Testis (tissue), 3 donors: ENCODE measurements around the gene RET. TPM values are rescaled to one million over a fixed set of nuclear protein-coding genes. Genes with fewer than 3 reads are reported as not detected.

Experiments used
- DNase-seq: peaks from one replicate; pipeline ENCODE4 v3.0.0-alpha.2; 2019
- H3K27ac ChIP-seq, 2 donors: fragments of 200-600 bp; sonication (generic); one replicate each; pipeline ENCODE4 v1.5.1; 2019
- H3K27me3 ChIP-seq: fragments of 200-600 bp; sonication (generic); one replicate; pipeline ENCODE4 v1.5.1; 2019
- H3K36me3 ChIP-seq: fragments of 200-600 bp; sonication (generic); one replicate; pipeline ENCODE4 v1.5.1; 2017; ENCODE audit warnings: low read depth; ENCODE audit errors: missing control alignments
- H3K4me1 ChIP-seq: fragments of 200-600 bp; sonication (generic); one replicate; pipeline ENCODE4 v1.5.1; 2019
- H3K4me3 ChIP-seq, 2 donors: fragments of 200-600 bp; sonication (generic); one replicate each; pipeline ENCODE4 v1.5.1; 2017 to 2019
- H3K9me3 ChIP-seq: fragments of 200-600 bp; sonication (generic); one replicate; pipeline ENCODE4 v1.5.1; 2017
- CTCF ChIP-seq, 3 experiments: fragments of 450-650 bp in 2 of 3; fragments of 200-600 bp in 1 of 3; sonication (generic) in 1 of 3; IDR thresholded peaks; one replicate each; pipeline ENCODE4 v1.5.1; 2016 to 2019; ENCODE audit warnings: antibody characterized with exemption in 3 of 3, mild to moderate bottlenecking in 2 of 3, moderate library complexity in 1 of 3
- POLR2A ChIP-seq: fragments of 450-650 bp; IDR thresholded peaks from one replicate; pipeline ENCODE4 v1.6.1; 2017; ENCODE audit warnings: antibody characterized with exemption, mild to moderate bottlenecking, moderate library complexity
- WGBS, 2 donors: methylation state at CpG; one replicate each; pipeline ENCODE4 v1.1.5; 2018; 5-methylcytosine and 5-hydroxymethylcytosine counted together
- intact Hi-C: fragments of 100-400 bp; cut with DNase I; formaldehyde crosslinking; loops from one replicate; pipeline ENCODE4 v1.15.1; 2023; ENCODE audit warnings: low total_unique reads
- polyA plus RNA-seq: library from polyadenylated mRNA; stranded (reverse); fragments of 350-450 nt; fragmentation: Illumina TruSeq; extraction: RNeasy Lipid Tissue Mini Kit (QIAGEN cat#74804); gene quantifications from one replicate; pipeline ENCODE4 v1.2.3, GENCODE V29; 2014; ENCODE audit warnings: low read depth, low replicate concordance; ENCODE audit not compliant: insufficient read depth
- total RNA-seq, 2 donors: library from RNA; depleted of rRNA; stranded (reverse); fragments of >200 nt; gene quantifications; one replicate each; pipeline ENCODE4 v1.2.3, GENCODE V29; 2016

RET gene
- total and polyA plus RNA-seq, 3 donors from 2014 or later, result 5.1 to 9.5 (median 7.3) TPM

- H3K27me3 ChIP-seq, result no peaks in the 10 kb centered on the region
- TF ChIP-seq POLR2A, result no peak
- TF ChIP-seq CTCF (IDR thresholded peaks at IDR 0.05), result no peak
- H3K4me1 ChIP-seq, result no peaks in the 10 kb centered on the region
- no peaks in the 10 kb centered on the region for H3K9me3 ChIP-seq
- intact Hi-C loops, result no loop called here
- H3K27ac ChIP-seq, result no peak overlapping the region
- DNase-seq, result no peak
- no peaks in the 10 kb centered on the region for H3K36me3 ChIP-seq
- no peak overlapping the region for H3K4me3 ChIP-seq
- WGBS, 2 donors, result 88 to 93% methylated on average over 7 to 13 of the region's 13 CpGs
Measured at GRCh38 chr10:43058716-43059335, 18.0 kb upstream of the RET start.

GRCh38 chr10:43059336-43059720 is 17.5 kb upstream of the RET start:
- no peaks in the 10 kb centered on the region for H3K4me1 ChIP-seq
- intact Hi-C loops, result no loop called here
- H3K36me3 ChIP-seq, result no peaks in the 10 kb centered on the region
- no peaks in the 10 kb centered on the region for H3K9me3 ChIP-seq
- no peak for DNase-seq
- H3K4me3 ChIP-seq, result no peak overlapping the region
- H3K27ac ChIP-seq, result no peak overlapping the region
- H3K27me3 ChIP-seq, result no peaks in the 10 kb centered on the region
- TF ChIP-seq POLR2A (no peak), CTCF (IDR thresholded peaks at IDR 0.05) (no peak)
- WGBS, 2 donors, result 84 to 94% methylated on average over 2 to 6 of the region's 6 CpGs

DNA sequence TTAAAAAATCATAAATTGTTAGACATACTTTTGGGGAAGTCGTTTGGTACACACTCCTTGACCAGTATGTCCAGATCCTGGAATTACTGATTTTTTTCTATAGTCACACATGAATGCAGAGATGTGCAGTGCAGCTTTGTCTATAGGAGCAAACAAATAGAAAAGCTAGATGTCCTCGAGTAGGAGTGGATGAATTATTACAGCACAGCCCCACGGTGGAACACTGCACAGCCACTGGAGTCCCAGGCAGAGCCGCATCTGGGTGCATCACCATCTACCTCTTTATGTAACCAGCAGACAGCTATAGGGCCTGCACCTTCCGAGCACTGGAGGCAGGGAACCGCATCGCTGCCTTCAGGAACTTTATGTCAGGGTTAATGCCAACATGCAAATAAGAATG is 17.0 kb upstream of the RET start:
- Histone ChIP-seq H3K27ac (no peak overlapping the region), H3K27me3 (no peaks in the 10 kb centered on the region), H3K4me3 (no peak overlapping the region), H3K4me1 (no peaks in the 10 kb centered on the region), H3K36me3 (no peaks in the 10 kb centered on the region), H3K9me3 (no peaks in the 10 kb centered on the region)
- no peak for DNase-seq
- intact Hi-C loops, result no loop called here
- TF ChIP-seq CTCF (IDR thresholded peaks at IDR 0.05) (no peak), POLR2A (no peak)
- WGBS, 2 donors, result 65 to 78% methylated on average over 7 of the region's 7 CpGs

DNA sequence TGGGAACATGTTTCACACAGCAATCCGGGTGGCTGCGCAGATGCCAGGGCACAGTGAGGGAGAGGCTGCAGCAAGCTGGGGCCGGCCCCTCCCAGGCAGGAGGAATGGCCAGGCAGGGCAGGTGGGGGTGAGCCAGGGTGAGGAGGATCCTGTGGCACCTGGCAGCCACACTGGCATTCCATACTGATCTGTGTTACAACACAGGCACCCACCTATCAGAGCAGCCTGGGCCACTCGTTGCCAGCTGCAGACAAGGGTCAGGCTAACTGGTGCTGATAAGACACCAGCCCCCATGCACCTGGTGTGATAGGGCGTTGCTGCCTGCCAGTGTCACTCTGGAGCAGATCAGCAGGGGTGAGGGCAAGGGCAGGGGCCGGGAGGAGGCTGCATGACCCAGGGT is 16.6 kb upstream of the RET start:
- Histone ChIP-seq H3K27ac (no peak overlapping the region), H3K4me1 (no peaks in the 10 kb centered on the region), H3K9me3 (no peaks in the 10 kb centered on the region), H3K36me3 (no peaks in the 10 kb centered on the region), H3K4me3 (no peak overlapping the region), H3K27me3 (no peaks in the 10 kb centered on the region)
- TF ChIP-seq CTCF (IDR thresholded peaks at IDR 0.05) (no peak), POLR2A (no peak)
- intact Hi-C loops, result no loop called here
- 60 to 69% methylated on average over 6 of the region's 6 CpGs for WGBS, 2 donors
- DNase-seq, result no peak

- Histone ChIP-seq H3K4me3 (no peak overlapping the region), H3K36me3 (no peaks in the 10 kb centered on the region), H3K27ac (no peak overlapping the region), H3K27me3 (no peaks in the 10 kb centered on the region), H3K4me1 (no peaks in the 10 kb centered on the region), H3K9me3 (no peaks in the 10 kb centered on the region)
- no peak for TF ChIP-seq CTCF (IDR thresholded peaks at IDR 0.05)
- TF ChIP-seq POLR2A, result no peak
- WGBS, 2 donors, result 91 to 96% methylated on average over 3 to 7 of the region's 8 CpGs
- intact Hi-C loops, result no loop called here
- DNase-seq, result no peak
Measured at GRCh38 chr10:43061331-43061730, 15.5 kb upstream of the RET start.
